Testis (tissue), 2 donors: Measurements from ENCODE around the gene IL6ST.

Experiments
- POLR2A ChIP-seq: fragments of 450-650 bp; IDR thresholded peaks from one replicate; pipeline ENCODE4 v1.6.1; 2017; ENCODE audit warnings: antibody characterized with exemption, mild to moderate bottlenecking, moderate library complexity
- TF ChIP-seq, protein P1 (sequence below), 3 experiments: fragments of 450-650 bp in 2 of 3; fragments of 200-600 bp in 1 of 3; sonication (generic) in 1 of 3; IDR thresholded peaks; one replicate each; pipeline ENCODE4 v1.5.1; 2016 to 2019; ENCODE audit warnings: antibody characterized with exemption in 3 of 3, mild to moderate bottlenecking in 2 of 3, moderate library complexity in 1 of 3

DNA sequence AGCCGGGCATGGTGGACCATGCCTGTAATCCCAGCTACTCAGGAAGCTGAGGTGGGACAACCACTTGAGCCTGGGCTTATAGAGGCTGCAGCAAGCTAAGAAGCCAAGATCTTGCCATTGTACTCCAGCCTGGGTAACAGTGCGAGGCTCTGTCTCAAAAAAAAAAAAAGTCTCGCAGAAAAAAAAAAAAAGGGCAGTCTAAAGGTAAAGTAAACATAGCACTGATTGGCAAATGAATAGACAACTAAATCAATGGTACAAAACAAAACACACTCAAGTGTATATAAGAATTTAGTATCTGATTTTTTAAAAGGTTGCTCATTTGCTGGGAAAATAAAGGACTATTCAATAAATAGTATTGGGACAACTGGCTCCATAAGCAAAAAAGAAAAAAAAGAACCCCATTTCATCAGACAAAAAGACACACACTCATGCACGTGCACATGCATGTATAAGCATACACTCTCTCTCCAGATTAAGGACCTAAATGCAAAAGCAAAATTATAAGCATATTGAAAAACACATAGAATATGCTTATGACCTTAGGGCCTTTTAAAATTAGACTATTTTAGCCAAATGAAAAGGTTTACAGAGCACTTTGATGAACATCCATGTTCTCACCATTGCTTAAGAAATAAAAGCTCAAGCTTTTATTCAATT lies 5.7 kb downstream of the IL6ST start:
- TF ChIP-seq, protein P1, sequence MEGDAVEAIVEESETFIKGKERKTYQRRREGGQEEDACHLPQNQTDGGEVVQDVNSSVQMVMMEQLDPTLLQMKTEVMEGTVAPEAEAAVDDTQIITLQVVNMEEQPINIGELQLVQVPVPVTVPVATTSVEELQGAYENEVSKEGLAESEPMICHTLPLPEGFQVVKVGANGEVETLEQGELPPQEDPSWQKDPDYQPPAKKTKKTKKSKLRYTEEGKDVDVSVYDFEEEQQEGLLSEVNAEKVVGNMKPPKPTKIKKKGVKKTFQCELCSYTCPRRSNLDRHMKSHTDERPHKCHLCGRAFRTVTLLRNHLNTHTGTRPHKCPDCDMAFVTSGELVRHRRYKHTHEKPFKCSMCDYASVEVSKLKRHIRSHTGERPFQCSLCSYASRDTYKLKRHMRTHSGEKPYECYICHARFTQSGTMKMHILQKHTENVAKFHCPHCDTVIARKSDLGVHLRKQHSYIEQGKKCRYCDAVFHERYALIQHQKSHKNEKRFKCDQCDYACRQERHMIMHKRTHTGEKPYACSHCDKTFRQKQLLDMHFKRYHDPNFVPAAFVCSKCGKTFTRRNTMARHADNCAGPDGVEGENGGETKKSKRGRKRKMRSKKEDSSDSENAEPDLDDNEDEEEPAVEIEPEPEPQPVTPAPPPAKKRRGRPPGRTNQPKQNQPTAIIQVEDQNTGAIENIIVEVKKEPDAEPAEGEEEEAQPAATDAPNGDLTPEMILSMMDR (IDR thresholded peaks at IDR 0.05): no peak
- no peak for TF ChIP-seq POLR2A
